ENCODE results near the gene SEC24D. TPM values are rescaled to one million over a fixed set of nuclear protein-coding genes. Genes with fewer than 3 reads are reported as not detected.
"Not testable (repeated sequence)": the region's sequence is repeated elsewhere in the genome, so short reads cannot be mapped to it uniquely, and the experiment has no call there.

The SEC24D gene
- total RNA-seq, 5 donors from 2014 or later (not counting 1 experiment from before 2014, with no cell fraction given), result 17.0 to 32.3 (median 21.7) TPM

DNA sequence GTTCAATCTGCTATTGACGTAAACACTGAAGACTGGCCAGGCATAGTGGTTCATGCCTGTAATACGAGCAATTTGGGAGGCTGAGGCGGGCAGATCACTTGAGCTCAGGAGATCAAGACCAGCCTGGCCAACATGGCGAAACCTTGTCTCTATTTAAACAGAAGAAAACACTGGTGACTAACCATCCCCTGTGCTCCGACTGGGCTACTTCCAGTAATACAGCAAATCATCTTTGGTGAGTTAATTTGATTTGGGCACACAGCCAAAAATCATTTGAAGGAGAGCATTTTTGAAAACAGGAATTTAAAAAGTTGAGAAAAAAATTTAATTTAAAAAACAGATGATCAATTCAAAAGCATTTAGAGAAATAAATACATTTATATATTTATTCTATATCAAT lies 52.0 kb downstream of the SEC24D start:
- ATAC-seq (replicated peaks in 1 of 4) (no peak), DNase-seq (no peak)
- peaks cover 0 to 4% of the 10 kb centered on the region in 2 donors for H3K36me3 ChIP-seq (ENCODE audit: control insufficient read depth in 2 of 2, extremely low read depth in 1 of 2, insufficient read depth in 1 of 2, low read length in 1 of 2)
- H3K4me3 ChIP-seq (ENCODE audit: control insufficient read depth in 1 of 2, extremely low read depth in 1 of 2, low read length in 1 of 2), result no peak overlapping the region
- no peak overlapping the region for H3K27ac Mint-ChIP-seq
- 100% methylated on average over 3 of the region's 5 CpGs for WGBS (ENCODE audit: insufficient coverage)
- H3K36me3 Mint-ChIP-seq, result peaks cover 30% of the 10 kb centered on the region
- H3K4me1 Mint-ChIP-seq, result no peaks in the 10 kb centered on the region
- H3K27me3 ChIP-seq (replicated peaks in 1 of 2; ENCODE audit: control insufficient read depth in 2 of 2, extremely low read depth in 1 of 2, insufficient read depth in 2 of 2, low read length in 1 of 2), result no peaks in the 10 kb centered on the region
- no peaks in the 10 kb centered on the region for H3K27me3 Mint-ChIP-seq
- H3K27ac ChIP-seq (ENCODE audit: low read length), result no peak overlapping the region
- no peaks in the 10 kb centered on the region for H3K4me1 ChIP-seq (ENCODE audit: control insufficient read depth in 1 of 2, extremely low read depth in 1 of 2, insufficient read depth in 2 of 2, low read length in 2 of 2)
- H3K4me3 Mint-ChIP-seq, result no peak overlapping the region
- H3K9me3 ChIP-seq, result no peaks in the 10 kb centered on the region
- ChIA-PET CTCF (no interaction called here), POLR2A (interaction anchor here in 1 of 2 donors (0.6 kb wide), 1 partner anchor 8 kb away, joined by 6 read pairs; no protein-coding TSS in a partner anchor)
- no peaks in the 10 kb centered on the region for H3K9me3 Mint-ChIP-seq

DNA sequence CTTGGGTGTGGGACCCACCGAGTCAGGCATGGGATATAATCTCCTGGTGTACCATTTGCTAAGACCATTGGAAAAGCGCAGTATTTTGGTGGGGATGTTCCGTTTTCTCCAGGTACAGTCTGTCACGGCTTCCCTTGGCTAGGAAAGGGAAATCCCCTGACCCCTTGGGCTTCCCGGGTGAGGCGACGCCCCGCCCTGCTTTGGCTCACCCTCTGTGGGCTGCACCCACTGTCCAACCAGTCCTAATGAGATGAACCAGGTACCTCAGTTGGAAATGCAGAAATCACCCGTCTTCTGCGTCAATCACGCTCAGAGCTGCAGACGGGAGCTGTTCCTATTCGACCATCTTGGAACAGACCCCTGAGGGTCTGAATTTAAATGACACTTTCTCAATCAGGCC lies 53.0 kb downstream of the SEC24D start:
- peaks cover 24% of the 10 kb centered on the region for H3K36me3 Mint-ChIP-seq
- H3K27ac ChIP-seq (ENCODE audit: low read length); H3K4me3 ChIP-seq (ENCODE audit: control insufficient read depth in 1 of 2, extremely low read depth in 1 of 2, low read length in 1 of 2); POLR2A ChIA-PET; H3K9me3 Mint-ChIP-seq; H3K36me3 ChIP-seq (ENCODE audit: control insufficient read depth in 2 of 2, extremely low read depth in 1 of 2, insufficient read depth in 1 of 2, low read length in 1 of 2); ATAC-seq (replicated peaks in 1 of 4); H3K9me3 ChIP-seq; H3K4me1 ChIP-seq (ENCODE audit: control insufficient read depth in 1 of 2, extremely low read depth in 1 of 2, insufficient read depth in 2 of 2, low read length in 2 of 2); H3K27me3 Mint-ChIP-seq; H3K4me1 Mint-ChIP-seq; DNase-seq; H3K4me3 Mint-ChIP-seq; H3K27me3 ChIP-seq (replicated peaks in 1 of 2; ENCODE audit: control insufficient read depth in 2 of 2, extremely low read depth in 1 of 2, insufficient read depth in 2 of 2, low read length in 1 of 2); CTCF ChIA-PET; H3K27ac Mint-ChIP-seq: not testable (repeated sequence)
- WGBS (ENCODE audit: insufficient coverage), result 91% methylated on average over 11 of the region's 13 CpGs

DNA sequence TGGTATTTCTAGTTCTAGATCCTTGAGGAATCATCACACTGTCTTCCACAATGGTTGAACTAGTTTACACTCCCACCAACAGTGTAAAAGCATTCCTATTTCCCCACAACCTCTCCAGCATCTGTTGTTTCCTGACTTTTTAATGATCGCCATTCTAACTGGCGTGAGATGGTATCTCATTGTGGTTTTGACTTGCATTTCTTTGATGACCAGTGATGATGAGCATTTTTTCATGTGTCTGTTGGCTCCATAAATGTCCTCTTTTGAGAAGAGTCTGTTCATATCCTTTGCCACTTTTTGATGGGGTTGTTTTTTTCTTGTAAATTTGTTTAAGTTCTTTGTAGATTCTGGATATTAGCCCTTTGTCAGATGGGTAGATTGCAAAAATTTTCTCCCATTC lies 58.3 kb downstream of the SEC24D start:
- POLR2A ChIA-PET; ATAC-seq (replicated peaks in 1 of 4); H3K27me3 Mint-ChIP-seq; H3K9me3 Mint-ChIP-seq; CTCF ChIA-PET; H3K36me3 ChIP-seq (ENCODE audit: control insufficient read depth in 2 of 2, extremely low read depth in 1 of 2, insufficient read depth in 1 of 2, low read length in 1 of 2); H3K4me1 ChIP-seq (ENCODE audit: control insufficient read depth in 1 of 2, extremely low read depth in 1 of 2, insufficient read depth in 2 of 2, low read length in 2 of 2); H3K4me3 ChIP-seq (ENCODE audit: control insufficient read depth in 1 of 2, extremely low read depth in 1 of 2, low read length in 1 of 2); H3K9me3 ChIP-seq; H3K27ac Mint-ChIP-seq; H3K4me3 Mint-ChIP-seq; H3K27me3 ChIP-seq (replicated peaks in 1 of 2; ENCODE audit: control insufficient read depth in 2 of 2, extremely low read depth in 1 of 2, insufficient read depth in 2 of 2, low read length in 1 of 2); H3K27ac ChIP-seq (ENCODE audit: low read length); DNase-seq; H3K4me1 Mint-ChIP-seq: not testable (repeated sequence)
- no CpG with 5 or more reads among the region's 2 CpGs for WGBS (ENCODE audit: insufficient coverage)
- H3K36me3 Mint-ChIP-seq, result peaks cover 13% of the 10 kb centered on the region

DNA sequence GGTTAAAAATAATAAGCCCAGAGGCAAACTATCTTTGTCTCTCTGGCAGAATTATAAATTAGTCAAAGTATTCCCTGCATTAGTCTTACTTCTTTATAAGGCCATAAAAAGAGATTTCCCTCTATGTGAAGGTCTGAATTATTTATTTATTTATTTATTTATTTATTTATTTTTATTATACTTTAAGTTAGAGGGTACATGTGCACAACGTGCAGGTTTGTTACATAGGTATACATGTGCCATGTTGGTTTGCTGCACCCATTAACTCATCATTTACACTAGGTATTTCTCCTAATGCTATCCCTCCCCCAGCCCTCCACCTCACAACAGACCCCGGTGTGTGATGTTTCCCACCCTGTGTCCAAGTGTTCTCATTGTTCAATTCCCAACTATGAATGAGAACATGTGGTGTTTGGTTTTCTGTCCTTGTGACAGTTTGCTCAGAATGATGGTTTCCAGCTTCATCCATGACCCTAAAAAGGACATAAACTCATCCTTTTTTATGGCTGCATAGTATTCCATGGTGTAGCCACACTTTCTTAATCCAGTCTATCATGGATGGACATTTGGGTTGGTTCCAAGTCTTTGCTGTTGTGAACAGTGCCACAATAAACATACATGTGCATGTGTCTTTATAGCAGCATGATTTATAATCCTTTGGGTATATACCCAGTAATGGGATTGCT lies 58.8 kb downstream of the SEC24D start:
- WGBS (ENCODE audit: insufficient coverage), result no CpG with 5 or more reads among the region's 2 CpGs
- not testable (repeated sequence) for H3K27ac Mint-ChIP-seq; H3K4me3 ChIP-seq (ENCODE audit: control insufficient read depth in 1 of 2, extremely low read depth in 1 of 2, low read length in 1 of 2); H3K27me3 Mint-ChIP-seq; H3K27ac ChIP-seq (ENCODE audit: low read length); H3K9me3 ChIP-seq; DNase-seq; H3K9me3 Mint-ChIP-seq; H3K4me3 Mint-ChIP-seq; H3K4me1 Mint-ChIP-seq; H3K36me3 ChIP-seq (ENCODE audit: control insufficient read depth in 2 of 2, extremely low read depth in 1 of 2, insufficient read depth in 1 of 2, low read length in 1 of 2); H3K4me1 ChIP-seq (ENCODE audit: control insufficient read depth in 1 of 2, extremely low read depth in 1 of 2, insufficient read depth in 2 of 2, low read length in 2 of 2); ATAC-seq (replicated peaks in 1 of 4); H3K27me3 ChIP-seq (replicated peaks in 1 of 2; ENCODE audit: control insufficient read depth in 2 of 2, extremely low read depth in 1 of 2, insufficient read depth in 2 of 2, low read length in 1 of 2)
- POLR2A ChIA-PET, result interaction anchor here in 1 of 2 donors (0.6 kb wide), 1 partner anchor 99 kb away, joined by 3 read pairs; no protein-coding TSS in a partner anchor
- CTCF ChIA-PET, result interaction anchor here in 1 of 2 donors (0.5 kb wide), 1 partner anchor 47 kb away, joined by 3 read pairs; no protein-coding TSS in a partner anchor
- H3K36me3 Mint-ChIP-seq, result peaks cover 13% of the 10 kb centered on the region

DNA sequence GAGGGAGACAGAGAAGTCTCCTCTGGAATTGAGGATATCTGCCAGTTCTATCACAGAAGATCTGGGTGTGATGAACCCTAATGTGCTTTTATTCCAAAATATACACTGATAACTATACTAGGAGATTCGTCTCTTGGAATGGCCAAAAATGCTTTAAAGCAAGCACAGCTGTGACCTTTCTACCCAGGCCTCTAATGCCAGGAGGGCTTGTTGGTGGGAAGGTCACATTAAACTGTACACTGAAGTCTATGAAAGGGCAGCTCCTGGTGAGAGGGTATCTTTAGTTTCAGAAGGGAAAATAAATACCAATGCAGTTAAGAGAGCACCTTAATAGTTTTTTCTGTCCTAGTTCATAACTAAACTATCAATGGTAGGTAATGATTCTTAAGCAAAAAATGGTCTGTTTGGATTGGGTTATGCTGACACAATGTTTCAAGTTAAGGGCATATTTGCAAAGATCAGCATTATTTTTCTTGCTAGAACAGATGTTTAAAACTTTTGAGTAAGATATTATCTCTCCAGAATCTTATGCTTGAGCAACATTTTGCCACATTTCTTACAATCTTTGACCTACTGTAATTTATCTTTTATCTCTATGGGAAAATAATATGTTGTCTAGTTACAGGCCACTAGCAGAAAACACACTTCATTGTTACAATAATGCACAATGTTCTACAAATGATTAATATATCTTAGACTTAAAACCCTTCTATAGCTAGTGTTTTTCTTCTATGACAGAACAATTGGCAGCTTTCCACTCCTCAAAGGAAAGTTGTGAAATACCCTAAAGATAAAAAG lies 59.6 kb downstream of the SEC24D start:
- POLR2A ChIA-PET, result interaction anchor here in 1 of 2 donors (0.6 kb wide), 1 partner anchor 98 kb away, joined by 3 read pairs; no protein-coding TSS in a partner anchor
- H3K4me3 ChIP-seq (ENCODE audit: control insufficient read depth in 1 of 2, extremely low read depth in 1 of 2, low read length in 1 of 2), result no peak overlapping the region
- Mint-ChIP-seq H3K4me1 (no peaks in the 10 kb centered on the region), H3K36me3 (peaks cover 6% of the 10 kb centered on the region), H3K27me3 (no peaks in the 10 kb centered on the region), H3K4me3 (no peak overlapping the region), H3K9me3 (peaks cover 0 to 6% (median 0%) of the 10 kb centered on the region in 3 donors), H3K27ac (no peak overlapping the region)
- ATAC-seq (replicated peaks in 1 of 4) (no peak), DNase-seq (no peak)
- no peak overlapping the region for H3K27ac ChIP-seq (ENCODE audit: low read length)
- H3K27me3 ChIP-seq (replicated peaks in 1 of 2; ENCODE audit: control insufficient read depth in 2 of 2, extremely low read depth in 1 of 2, insufficient read depth in 2 of 2, low read length in 1 of 2), result no peaks in the 10 kb centered on the region
- no peaks in the 10 kb centered on the region for H3K9me3 ChIP-seq
- CTCF ChIA-PET, result interaction anchor here (0.5 to 1.1 kb wide), 2 partner anchors 46 to 115 kb away, joined by 3 to 4 read pairs; no protein-coding TSS in a partner anchor
- no peaks in the 10 kb centered on the region for H3K4me1 ChIP-seq (ENCODE audit: control insufficient read depth in 1 of 2, extremely low read depth in 1 of 2, insufficient read depth in 2 of 2, low read length in 2 of 2)
- no CpG with 5 or more reads among the region's 1 CpG for WGBS (ENCODE audit: insufficient coverage)
- no peaks in the 10 kb centered on the region for H3K36me3 ChIP-seq (ENCODE audit: control insufficient read depth in 2 of 2, extremely low read depth in 1 of 2, insufficient read depth in 1 of 2, low read length in 1 of 2)

DNA sequence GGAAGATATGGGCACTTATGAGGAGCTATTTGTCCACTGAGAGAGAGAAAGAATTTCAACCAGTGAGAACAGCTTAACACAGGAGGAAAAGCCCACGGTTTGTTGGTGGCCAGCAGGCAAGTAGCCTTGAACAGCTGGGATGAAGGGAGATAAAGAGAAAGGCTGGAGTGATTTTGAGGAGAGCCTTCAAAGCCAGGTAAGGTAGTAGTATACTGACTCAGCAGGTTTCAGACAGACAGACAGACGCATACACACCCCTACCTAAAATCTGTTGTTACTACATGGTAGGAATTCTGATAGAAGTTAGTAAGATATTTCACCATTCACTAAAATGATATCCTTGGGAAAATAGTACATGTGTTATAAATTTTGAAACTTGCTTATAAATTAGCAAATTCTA lies 60.5 kb downstream of the SEC24D start:
- H3K27me3 ChIP-seq (replicated peaks in 1 of 2; ENCODE audit: control insufficient read depth in 2 of 2, extremely low read depth in 1 of 2, insufficient read depth in 2 of 2, low read length in 1 of 2), result no peaks in the 10 kb centered on the region
- no peaks in the 10 kb centered on the region for H3K4me1 Mint-ChIP-seq
- ChIA-PET CTCF (interaction anchor here (0.6 to 2.2 kb wide), 4 partner anchors 62 to 116 kb away, joined by 4 to 7 read pairs (median 7); no protein-coding TSS in a partner anchor), POLR2A (interaction anchor here (0.5 to 0.6 kb wide), 2 partner anchors 8 to 15 kb away, joined by 3 to 6 read pairs; no protein-coding TSS in a partner anchor)
- no peaks in the 10 kb centered on the region for H3K4me1 ChIP-seq (ENCODE audit: control insufficient read depth in 1 of 2, extremely low read depth in 1 of 2, insufficient read depth in 2 of 2, low read length in 2 of 2)
- peaks cover 6% of the 10 kb centered on the region for H3K36me3 Mint-ChIP-seq
- H3K27ac Mint-ChIP-seq, result no peak overlapping the region
- H3K4me3 ChIP-seq (ENCODE audit: control insufficient read depth in 1 of 2, extremely low read depth in 1 of 2, low read length in 1 of 2), result no peak overlapping the region
- whole genome bisulfite sequencing (ENCODE audit: insufficient coverage), result no CpG with 5 or more reads among the region's 2 CpGs
- peaks cover 0 to 6% (median 0%) of the 10 kb centered on the region in 3 donors for H3K9me3 Mint-ChIP-seq
- no peak for ATAC-seq (replicated peaks in 1 of 4)
- H3K27ac ChIP-seq (ENCODE audit: low read length), result no peak overlapping the region
- no peak for DNase-seq
- H3K4me3 Mint-ChIP-seq, result no peak overlapping the region
- no peaks in the 10 kb centered on the region for H3K9me3 ChIP-seq
- H3K27me3 Mint-ChIP-seq, result no peaks in the 10 kb centered on the region
- no peaks in the 10 kb centered on the region for H3K36me3 ChIP-seq (ENCODE audit: control insufficient read depth in 2 of 2, extremely low read depth in 1 of 2, insufficient read depth in 1 of 2, low read length in 1 of 2)

Data from T-cell (primary cell).